Cerebellar nuclear complex (tissue), 1 donor: ENCODE measurements around the gene HHATL.

ENCODE experiments used
- DNase-seq, 2 experiments: peaks; one replicate each; lab custom pipeline; 2025; lab: John Stamatoyannopoulos, UW

The HHATL gene

GRCh38 chr3:42684632-42685362 is 17.8 kb downstream of the HHATL start:
- no peak for DNase-seq

GRCh38 chr3:42683875-42684598 is 18.6 kb downstream of the HHATL start:
- DNase-seq, result no peak

GRCh38 chr3:42682301-42683070 is 20.1 kb downstream of the HHATL start:
- DNase-seq, result no peak

GRCh38 chr3:42681361-42682038 is 21.1 kb downstream of the HHATL start:
- no peak for DNase-seq

DNA sequence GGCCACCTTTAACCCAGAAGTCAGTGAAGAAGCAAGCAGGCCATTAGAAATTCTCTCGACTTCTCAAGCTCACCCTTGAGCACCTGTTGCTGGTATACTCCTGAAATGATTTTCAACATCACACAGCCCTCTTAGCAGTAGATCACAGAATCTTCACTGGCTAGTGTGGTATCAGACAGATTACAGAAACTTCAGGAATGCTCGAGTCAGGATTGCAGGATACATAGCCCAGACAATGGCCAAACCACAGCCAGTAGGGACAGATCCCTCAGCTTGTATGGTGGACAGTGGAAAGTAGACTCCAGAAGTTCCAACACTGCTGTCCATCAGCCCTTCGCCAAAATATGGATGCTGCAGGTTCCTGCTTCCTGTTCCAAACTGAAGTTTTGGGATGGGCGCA is 21.8 kb downstream of the HHATL start:
- DNase-seq, result no peak

GRCh38 chr3:42680271-42680670 is 22.3 kb downstream of the HHATL start:
- DNase-seq, result no peak

DNA sequence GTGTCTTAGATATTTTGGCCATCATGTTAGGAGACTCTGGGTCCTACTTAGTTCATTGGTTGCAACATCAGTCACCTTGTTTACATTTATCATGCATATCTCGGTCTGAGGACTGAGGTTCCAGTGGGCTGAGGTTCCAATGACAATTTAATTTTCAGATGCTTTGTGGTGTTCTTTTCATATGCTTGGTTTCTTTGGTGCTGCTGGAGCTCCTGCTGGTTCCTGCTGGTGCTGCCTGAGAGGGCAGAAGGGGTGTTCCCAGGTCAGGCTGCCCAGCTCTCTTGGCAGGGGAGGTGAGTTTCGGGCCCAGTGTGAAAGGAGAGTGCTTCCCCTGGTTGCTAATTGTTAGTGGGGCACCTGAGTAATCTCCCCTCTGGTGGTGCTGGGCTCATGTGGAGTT is 24.2 kb downstream of the HHATL start:
- DNase-seq, result no peak

- no peak for DNase-seq
These were observed 26.7 kb downstream of the HHATL start for GRCh38 chr3:42675909-42676308.

DNA sequence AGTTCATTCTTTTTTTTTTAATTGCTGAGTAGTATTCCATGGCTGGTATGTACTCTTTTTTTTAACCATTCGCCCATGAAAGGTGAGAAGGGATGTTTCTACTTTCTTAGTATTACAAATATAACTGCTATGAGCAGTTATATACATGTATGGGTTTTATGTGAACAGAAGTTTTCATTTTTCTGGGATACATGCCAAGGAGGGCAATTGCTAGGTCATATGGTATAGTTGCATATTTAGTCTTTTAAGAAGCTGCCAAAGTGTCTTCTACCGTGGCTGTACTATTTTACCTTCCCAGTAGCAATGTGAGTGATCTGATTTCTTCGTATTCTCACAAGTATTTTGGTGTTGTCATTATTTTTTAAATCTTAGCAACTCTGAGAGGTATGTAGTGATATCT is 28.5 kb downstream of the HHATL start:
- no peak for DNase-seq

GRCh38 chr3:42673082-42673481 is 29.5 kb downstream of the HHATL start:
- no peak for DNase-seq

- DNase-seq, result no peak
These were observed 30.1 kb downstream of the HHATL start for GRCh38 chr3:42672515-42672914.

DNA sequence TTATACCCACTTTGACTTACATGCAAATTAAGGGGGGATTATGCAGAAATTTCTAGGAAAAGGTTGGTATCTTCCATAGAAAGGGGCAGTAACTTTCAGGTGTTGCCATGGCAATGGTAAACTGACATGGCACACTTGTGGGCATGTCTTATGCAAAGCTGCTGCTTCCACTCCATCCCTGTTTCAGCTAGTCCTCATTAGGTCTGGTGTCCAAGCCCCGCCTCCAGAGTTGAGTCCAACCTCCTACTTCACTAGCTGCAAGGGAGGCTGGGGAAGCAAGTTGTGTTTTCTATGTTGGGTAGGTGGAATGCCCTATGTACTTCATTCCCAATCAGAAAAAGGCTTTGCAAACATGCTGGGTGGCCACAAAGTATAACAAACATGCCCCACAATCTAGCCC is 31.9 kb downstream of the HHATL start:
- DNase-seq, result no peak

DNA sequence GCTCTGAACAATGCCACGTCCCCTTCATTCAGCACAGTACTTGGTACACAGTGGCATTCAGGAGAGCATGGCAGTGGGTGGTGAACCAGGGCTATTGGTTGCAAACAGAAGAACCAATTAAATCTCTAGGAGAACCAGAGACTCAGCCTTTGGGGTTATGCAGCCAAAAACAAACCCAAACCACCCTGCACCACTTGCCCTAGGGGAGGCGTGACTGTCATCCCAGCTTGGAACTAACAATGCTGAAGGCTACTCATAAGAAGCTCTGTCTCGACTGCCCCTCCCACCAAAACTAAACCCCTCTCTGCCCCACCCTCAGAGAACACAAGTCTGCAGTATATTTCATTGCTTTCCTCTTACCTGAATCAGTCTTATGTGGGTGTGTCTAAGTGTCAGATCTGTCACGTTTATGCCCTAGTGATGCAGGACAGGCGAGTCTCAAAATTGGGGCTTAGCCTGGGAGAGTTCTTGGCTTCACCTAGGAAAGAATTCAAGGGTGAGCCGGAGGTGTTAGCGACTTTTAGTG is 32.5 kb downstream of the HHATL start:
- DNase-seq, result no peak

DNA sequence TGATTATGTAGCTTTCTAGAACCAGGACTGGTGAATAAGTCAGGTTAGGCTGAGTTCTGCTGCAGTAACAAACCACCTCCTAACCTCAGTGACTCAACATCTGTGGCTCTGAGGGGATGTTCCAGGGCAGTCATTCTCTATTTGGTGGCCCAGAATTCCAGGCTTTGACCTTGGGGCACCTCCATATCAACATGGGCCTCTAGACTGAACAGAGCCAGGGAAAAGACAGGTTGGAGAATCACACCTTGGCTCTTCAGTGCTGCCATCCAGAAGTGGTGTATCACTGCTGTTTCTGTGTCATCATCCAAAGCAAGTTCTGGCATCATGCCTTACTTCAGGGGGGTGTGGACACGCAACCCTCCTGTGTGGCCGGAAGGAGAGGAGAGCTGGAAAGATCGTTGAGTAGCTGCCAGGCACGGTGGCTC is 33.8 kb downstream of the HHATL start:
- no peak for DNase-seq

DNA sequence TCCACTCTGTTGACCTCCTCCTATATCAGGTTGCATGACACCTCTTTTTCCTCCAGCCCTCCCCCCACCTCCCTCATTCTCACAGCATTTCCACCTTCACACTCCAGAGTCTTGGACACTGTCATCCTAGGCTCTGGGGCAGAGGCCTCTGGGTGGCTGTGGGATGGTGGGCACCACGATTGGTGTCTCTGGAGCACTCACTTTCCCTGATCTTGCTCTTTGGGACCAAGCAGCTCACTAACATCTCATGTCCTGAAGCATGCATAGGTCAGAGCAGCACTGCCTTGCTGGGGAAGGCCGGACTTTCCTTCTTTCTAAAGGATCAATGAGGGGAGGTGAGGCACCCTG is 34.2 kb downstream of the HHATL start:
- no peak for DNase-seq

GRCh38 chr3:42667523-42668412 is 34.8 kb downstream of the HHATL start:
- no peak for DNase-seq

DNA sequence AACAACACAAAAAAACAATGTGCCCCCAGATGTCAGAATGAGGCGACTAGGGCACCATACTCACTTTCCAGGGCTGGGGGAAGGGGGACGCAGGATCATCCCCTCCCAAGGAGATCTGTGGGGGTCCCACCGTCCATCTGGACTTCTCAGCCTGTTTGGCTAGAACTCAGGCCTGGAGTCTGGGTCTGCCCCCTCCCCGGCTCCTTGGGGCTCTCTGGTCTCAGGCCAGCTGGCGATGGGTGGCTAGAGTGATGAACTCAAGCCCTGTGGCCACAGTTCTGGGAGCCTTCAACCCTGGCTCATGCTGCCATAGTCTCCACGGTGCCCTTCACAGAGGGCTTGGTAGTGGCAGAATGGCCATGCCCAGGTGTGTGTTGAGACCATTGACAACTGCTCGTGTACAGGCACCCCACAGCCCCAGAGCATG is 35.5 kb downstream of the HHATL start:
- no peak for DNase-seq

DNA sequence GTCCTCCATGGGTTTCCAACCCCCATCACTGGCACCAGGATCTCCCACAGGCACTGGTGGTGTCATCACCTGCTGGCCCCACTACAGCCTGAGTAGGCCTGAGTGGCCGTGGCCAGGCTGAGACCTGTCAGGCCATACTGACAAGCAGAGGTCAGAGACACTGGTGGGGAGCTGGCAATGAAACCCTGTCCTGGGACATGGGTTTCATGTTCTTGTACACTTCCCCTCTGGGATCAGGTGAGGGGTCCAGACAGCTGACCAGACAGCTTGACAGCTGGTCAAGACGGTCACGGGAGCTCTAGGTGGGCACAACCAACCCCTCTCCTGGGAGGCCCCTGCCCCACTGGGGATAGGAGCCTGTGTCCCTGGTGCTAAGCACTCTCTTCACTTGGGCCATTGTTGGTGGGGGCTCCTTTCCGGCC is 36.0 kb downstream of the HHATL start:
- no peak for DNase-seq

DNA sequence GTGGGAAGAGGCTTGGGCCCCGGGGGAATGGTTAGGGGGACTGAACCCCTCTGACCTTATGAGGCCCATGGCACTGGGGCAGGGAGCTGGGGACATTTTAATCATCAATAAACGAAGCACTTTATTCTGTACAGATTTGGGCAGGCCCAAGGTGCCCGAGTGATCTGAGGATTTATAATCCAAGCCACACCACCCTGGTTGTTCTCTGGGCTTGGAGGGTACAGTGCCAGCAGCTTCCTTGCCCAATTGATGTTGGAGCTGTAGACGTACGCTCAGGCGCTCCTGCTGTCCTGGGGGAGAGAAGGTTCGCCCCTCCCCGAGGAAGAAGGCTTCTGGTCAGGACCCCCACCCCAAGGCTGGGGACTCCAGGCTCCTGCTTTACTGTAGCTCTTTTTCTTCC is 36.6 kb downstream of the HHATL start:
- no peak for DNase-seq

DNA sequence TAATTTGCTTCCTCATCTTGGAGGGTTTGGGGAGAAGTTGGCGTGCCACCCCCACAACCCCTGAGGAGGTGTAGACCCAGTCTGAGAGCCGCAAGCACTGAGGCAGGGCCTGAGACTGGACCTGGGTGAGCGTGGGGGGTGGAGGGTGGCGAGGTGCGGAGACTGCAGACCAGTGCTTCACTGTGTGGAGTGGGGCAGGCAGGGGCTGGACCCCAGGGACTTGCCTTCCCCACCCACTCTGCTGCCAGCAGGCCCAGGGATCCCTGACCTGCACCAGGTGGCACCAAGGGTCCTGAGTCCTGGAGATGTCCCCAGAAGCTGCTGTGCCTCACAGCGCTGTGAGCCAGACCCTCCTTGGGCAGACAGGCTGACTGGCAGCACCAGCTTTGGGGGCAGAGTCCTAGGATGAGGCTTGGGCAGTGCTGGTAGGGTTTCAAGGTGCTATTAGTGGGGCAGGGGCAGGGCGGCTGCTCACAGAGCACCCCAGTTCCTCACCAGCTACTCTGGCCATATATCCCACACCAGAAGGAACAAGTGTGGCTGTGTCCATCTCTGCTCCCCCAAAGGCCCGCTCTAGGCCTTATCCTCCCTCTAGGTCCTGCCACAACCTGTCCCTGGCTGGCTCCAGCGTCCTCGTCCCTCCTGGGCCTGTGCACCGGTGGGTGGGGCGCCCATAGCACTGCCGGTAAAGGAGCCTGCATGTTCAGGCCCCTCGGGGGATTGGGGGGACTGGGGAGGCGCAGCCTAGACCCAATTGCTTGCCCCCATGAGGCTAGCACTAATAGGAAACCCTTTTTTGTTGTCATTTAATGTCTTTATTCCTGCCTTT is 37.3 kb downstream of the HHATL start:
- DNase-seq, result no peak
